DMS153 treated with DMSO at 0.1 percent for 48 hours (cell line): Measurements from ENCODE around the gene PIAS2.
"Not testable (repeated sequence)": the region's sequence is repeated elsewhere in the genome, so short reads cannot be mapped to it uniquely, and the experiment has no call there.

Experiments used
- DNase-seq: peaks from one replicate; lab custom pipeline; 2025; ENCODE audit not compliant: unreplicated experiment; lab: John Stamatoyannopoulos, UW

Gene PIAS2

GRCh38 chr18:46833899-46834298 is 83.4 kb downstream of the PIAS2 start:
- DNase-seq: no peak

GRCh38 chr18:46832849-46833248 is 84.5 kb downstream of the PIAS2 start:
- peak; percentile 58 for DNase-seq

- not testable (repeated sequence) for DNase-seq
These were observed 84.9 kb downstream of the PIAS2 start for GRCh38 chr18:46832422-46832821.

- no peak for DNase-seq
These were observed 85.9 kb downstream of the PIAS2 start for GRCh38 chr18:46831434-46831833.

DNA sequence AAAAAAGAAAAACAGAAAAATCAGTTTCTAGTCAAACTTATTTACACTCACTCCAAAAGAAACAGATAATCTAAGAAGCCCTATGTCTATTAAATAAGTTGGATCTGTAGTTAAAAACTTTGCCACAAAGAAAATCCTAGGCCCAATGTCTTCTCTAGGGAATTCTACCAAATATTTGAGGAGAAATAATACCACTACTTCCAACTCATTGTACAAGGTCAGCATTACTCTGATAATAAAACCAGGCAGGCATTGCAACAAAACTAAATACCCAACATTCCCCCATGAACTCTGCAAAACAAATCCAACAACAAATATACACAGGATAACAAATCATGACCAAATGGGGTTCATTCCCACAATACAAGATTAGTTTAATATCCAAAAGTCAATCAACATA is 86.7 kb downstream of the PIAS2 start:
- no peak for DNase-seq

DNA sequence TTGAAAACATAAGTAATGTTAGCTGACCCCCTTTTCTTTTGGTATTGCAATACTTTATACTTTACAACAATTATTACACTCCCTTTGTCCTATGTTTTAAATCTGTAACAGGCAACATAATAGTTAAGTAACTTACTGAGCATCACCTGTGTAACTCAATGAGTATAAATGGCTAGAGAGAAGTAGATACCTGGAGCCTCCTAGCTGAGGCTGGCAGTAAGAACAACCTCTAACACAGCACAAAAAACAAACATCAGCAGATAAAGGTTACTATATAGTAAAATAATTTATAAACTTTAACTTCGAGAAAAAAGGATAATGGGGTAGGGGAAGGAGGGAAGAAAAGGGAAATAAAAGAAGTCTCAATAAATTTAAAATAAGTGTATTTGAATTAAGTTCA is 87.4 kb downstream of the PIAS2 start:
- DNase-seq: no peak

GRCh38 chr18:46829531-46829930 is 87.8 kb downstream of the PIAS2 start:
- no peak for DNase-seq

- no peak for DNase-seq
These were observed 95.2 kb downstream of the PIAS2 start for GRCh38 chr18:46821856-46822711.

DNA sequence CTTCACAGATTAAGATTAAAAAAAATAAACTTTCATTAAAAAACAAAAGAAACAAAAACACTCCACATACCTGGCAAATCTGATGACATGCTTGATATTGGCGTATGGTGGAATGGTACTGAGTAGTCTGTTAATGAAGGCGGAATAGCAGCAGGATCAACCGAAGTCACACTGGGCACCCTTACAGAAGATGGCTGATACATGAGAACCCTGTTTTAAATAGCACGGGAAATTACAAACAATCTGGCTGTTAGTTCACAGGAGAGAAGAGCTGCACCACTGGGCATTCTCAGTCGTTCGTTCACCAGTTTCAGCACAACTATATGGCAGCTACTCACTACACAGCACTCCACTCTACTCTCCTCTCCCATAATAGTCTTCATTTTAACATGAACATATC is 96.4 kb downstream of the PIAS2 start:
- no peak for DNase-seq

DNA sequence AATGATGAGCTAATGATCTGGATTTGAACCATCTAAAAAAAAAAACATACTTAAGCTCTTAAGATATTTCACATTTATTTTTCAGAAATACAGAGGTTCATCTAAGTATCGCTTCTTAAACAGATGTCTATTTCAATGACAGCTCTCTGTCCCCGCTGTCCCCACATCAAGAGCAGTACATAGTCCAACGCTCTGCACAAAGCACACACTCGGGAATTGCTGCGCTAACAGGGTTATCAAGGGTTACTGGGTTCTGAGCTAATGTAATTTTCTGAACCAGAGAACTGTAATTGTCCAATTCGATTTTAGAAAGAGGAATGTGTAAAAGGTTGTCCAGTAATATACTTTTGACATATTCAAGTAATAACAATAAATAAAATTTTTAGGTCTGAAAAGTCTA is 101.6 kb downstream of the PIAS2 start:
- no peak for DNase-seq

GRCh38 chr18:46814399-46814798 is 102.9 kb downstream of the PIAS2 start:
- no peak for DNase-seq

- DNase-seq: no peak
These were observed 105.0 kb downstream of the PIAS2 start for GRCh38 chr18:46812311-46812710.

DNA sequence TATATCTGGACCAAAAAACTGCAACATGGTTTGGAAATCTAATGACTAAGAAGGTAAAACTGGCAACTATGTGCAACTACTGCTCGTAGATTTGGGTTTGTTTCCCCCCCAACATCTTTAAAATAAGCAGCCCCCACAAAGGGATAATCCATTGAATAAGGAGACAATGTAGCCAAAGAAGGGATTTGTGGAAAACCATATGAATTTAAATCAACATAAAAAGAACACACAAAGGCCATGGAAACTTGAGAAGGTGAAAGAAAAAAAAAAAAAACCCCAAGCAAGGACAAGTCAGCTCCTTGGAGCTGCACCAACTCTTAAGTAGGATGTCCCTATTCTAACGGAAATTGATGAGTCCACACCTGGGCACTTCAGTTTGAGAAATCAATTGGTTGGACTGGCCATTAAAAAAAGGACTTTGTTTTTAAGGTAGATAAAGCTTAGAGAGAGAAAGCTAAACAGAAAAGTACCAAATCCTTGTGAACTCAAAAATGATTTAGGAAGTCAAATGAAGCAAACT is 106.8 kb downstream of the PIAS2 start:
- DNase-seq: no peak

DNA sequence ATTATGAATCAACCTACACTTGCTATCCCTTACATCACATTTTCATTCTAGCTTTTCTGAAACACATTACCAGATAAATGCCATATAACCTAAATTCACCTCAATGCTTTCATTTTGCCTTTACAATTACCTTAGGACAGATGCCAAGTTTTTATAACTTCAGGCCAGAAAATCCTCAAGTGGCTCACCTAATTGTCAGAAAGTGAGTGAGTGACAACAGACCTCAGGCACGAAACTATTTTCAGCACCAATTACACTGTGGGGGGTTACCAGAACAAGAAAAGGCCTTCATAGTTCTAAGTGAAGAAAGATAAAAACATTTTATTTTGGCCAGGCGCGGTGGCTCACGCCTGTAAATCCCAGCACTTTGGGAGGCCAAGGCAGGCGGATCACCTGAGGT is 108.2 kb downstream of the PIAS2 start:
- no peak for DNase-seq

GRCh38 chr18:46795945-46796344 is 121.4 kb downstream of the PIAS2 start:
- not testable (repeated sequence) for DNase-seq

DNA sequence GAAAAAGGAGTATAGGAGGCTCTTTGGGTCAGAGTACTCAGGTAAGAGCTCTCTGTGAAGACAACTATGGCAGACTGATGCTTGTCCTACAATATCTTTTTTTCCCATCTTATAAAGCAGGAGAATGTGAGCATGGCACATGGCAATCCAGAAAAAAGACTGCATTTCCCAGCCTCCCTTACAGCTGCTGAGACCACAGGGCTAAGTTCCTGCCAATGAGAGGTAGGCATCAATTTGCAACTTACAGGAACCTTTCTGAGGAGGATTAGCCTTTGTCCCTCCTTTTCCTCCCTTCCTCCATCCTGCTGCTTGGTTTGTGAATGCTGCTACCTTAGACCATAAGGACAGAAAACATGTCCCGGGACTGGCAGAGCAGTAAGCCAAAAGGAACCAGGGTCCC is 122.7 kb downstream of the PIAS2 start:
- no peak for DNase-seq

- no peak for DNase-seq
These were observed 123.7 kb downstream of the PIAS2 start for GRCh38 chr18:46793565-46793964.

GRCh38 chr18:46789088-46789487 is 128.2 kb downstream of the PIAS2 start:
- no peak for DNase-seq

GRCh38 chr18:46787674-46788073 is 129.6 kb downstream of the PIAS2 start:
- DNase-seq: no peak

GRCh38 chr18:46772357-46772756 is 144.9 kb downstream of the PIAS2 start:
- DNase-seq: no peak

DNA sequence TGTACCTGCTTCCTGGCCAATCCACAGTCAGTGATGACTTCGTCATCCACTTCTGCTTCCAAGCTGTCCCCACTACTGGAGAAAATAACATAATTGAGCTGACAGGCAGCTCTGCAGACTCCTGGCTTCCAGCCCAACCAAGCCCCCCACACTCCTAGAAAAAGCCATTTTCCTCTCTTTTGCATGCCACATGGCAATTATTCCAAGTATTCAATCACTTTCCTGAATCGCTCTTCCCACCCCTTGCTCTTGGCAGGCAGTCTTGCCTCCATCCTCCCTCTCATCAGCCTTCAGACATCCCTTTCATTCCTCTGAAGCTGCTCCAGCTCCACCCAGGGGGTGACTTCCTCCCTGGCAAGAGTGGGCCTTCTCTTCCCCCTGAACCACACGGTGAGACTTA is 146.2 kb downstream of the PIAS2 start:
- no peak for DNase-seq

GRCh38 chr18:46770708-46771107 is 146.6 kb downstream of the PIAS2 start:
- DNase-seq: no peak
